Keratinocyte (primary cell): ENCODE results near the gene C11orf68.

Experiments used
- EZH2 ChIP-seq: IDR thresholded peaks from one replicate; pipeline ENCODE4 v1.6.1; 2012; ENCODE audit warnings: inconsistent platforms, mild to moderate bottlenecking, low read length, moderate library complexity
- TF ChIP-seq, protein P1 (sequence below), 3 experiments: IDR thresholded peaks in 1 of 3; conservative IDR thresholded peaks in 1 of 3; optimal IDR thresholded peaks in 1 of 3; 2 replicates in 2 of 3; 3 replicates in 1 of 3; pipeline versions ENCODE3 to v1.5.1; 2011; ENCODE audit warnings: low read length in 3 of 3, mild to moderate bottlenecking in 3 of 3, moderate library complexity in 2 of 3, control low read depth in 1 of 3, inconsistent platforms in 1 of 3; ENCODE audit not compliant: insufficient read depth in 2 of 3; ENCODE audit errors: extremely low read depth in 1 of 3

- TF ChIP-seq, protein P1, sequence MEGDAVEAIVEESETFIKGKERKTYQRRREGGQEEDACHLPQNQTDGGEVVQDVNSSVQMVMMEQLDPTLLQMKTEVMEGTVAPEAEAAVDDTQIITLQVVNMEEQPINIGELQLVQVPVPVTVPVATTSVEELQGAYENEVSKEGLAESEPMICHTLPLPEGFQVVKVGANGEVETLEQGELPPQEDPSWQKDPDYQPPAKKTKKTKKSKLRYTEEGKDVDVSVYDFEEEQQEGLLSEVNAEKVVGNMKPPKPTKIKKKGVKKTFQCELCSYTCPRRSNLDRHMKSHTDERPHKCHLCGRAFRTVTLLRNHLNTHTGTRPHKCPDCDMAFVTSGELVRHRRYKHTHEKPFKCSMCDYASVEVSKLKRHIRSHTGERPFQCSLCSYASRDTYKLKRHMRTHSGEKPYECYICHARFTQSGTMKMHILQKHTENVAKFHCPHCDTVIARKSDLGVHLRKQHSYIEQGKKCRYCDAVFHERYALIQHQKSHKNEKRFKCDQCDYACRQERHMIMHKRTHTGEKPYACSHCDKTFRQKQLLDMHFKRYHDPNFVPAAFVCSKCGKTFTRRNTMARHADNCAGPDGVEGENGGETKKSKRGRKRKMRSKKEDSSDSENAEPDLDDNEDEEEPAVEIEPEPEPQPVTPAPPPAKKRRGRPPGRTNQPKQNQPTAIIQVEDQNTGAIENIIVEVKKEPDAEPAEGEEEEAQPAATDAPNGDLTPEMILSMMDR (optimal IDR thresholded peaks at IDR 0.05 in 1 of 3, IDR thresholded peaks at IDR 0.05 in 1 of 3, conservative IDR thresholded peaks at IDR 0.05 in 1 of 3; ENCODE audit: extremely low read depth in 1 of 3, insufficient read depth in 2 of 3, low read length in 3 of 3): no peak
- no peak for TF ChIP-seq EZH2
Observed at GRCh38 chr11:65870706-65871681, 47.9 kb downstream of the C11orf68 start.
